ENCODE data around the gene MOB3B.

DNA sequence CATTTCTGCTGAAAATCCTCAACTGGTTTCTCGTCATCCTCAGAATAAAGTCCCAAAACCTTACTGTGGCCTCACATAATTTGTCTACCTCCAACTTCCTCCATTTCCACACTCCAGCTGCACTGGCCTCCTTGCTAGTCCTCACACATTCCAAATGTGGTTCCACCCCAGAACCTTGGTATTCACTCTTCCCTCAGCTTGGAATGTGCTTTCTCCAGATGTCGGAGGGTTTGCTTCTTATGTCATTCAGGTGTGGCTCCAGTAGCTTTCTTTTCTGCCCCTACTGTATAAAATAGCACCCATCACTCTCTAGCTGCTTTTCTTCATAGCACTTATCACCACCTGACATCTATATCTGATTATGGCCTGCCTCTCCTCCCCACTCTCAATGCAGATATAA, 108.0 kb downstream of the MOB3B start:
- TF ChIP-seq ZNF626 (tag by site-specific recombination; IDR thresholded peaks at IDR 0.05) = no peak
- TF ChIP-seq, protein P1, sequence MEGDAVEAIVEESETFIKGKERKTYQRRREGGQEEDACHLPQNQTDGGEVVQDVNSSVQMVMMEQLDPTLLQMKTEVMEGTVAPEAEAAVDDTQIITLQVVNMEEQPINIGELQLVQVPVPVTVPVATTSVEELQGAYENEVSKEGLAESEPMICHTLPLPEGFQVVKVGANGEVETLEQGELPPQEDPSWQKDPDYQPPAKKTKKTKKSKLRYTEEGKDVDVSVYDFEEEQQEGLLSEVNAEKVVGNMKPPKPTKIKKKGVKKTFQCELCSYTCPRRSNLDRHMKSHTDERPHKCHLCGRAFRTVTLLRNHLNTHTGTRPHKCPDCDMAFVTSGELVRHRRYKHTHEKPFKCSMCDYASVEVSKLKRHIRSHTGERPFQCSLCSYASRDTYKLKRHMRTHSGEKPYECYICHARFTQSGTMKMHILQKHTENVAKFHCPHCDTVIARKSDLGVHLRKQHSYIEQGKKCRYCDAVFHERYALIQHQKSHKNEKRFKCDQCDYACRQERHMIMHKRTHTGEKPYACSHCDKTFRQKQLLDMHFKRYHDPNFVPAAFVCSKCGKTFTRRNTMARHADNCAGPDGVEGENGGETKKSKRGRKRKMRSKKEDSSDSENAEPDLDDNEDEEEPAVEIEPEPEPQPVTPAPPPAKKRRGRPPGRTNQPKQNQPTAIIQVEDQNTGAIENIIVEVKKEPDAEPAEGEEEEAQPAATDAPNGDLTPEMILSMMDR (tag by site-specific recombination; IDR thresholded peaks at IDR 0.05) = no peak
- no peak for TF ChIP-seq KLF16 (tag by site-specific recombination; IDR thresholded peaks at IDR 0.05)
- TF ChIP-seq, protein P2, sequence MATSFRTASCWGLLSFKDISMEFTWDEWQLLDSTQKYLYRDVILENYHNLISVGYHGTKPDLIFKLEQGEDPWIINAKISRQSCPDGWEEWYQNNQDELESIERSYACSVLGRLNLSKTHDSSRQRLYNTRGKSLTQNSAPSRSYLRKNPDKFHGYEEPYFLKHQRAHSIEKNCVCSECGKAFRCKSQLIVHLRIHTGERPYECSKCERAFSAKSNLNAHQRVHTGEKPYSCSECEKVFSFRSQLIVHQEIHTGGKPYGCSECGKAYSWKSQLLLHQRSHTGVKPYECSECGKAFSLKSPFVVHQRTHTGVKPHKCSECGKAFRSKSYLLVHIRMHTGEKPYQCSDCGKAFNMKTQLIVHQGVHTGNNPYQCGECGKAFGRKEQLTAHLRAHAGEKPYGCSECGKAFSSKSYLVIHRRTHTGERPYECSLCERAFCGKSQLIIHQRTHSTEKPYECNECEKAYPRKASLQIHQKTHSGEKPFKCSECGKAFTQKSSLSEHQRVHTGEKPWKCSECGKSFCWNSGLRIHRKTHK (tag by site-specific recombination; IDR thresholded peaks at IDR 0.05) = no peak
- no peak for TF ChIP-seq ZNF112 (tag by site-specific recombination; IDR thresholded peaks at IDR 0.05)
- no peak for TF ChIP-seq ZNF16 (tag by site-specific recombination; IDR thresholded peaks at IDR 0.05; ENCODE audit: low read depth)
- TF ChIP-seq, protein P3, sequence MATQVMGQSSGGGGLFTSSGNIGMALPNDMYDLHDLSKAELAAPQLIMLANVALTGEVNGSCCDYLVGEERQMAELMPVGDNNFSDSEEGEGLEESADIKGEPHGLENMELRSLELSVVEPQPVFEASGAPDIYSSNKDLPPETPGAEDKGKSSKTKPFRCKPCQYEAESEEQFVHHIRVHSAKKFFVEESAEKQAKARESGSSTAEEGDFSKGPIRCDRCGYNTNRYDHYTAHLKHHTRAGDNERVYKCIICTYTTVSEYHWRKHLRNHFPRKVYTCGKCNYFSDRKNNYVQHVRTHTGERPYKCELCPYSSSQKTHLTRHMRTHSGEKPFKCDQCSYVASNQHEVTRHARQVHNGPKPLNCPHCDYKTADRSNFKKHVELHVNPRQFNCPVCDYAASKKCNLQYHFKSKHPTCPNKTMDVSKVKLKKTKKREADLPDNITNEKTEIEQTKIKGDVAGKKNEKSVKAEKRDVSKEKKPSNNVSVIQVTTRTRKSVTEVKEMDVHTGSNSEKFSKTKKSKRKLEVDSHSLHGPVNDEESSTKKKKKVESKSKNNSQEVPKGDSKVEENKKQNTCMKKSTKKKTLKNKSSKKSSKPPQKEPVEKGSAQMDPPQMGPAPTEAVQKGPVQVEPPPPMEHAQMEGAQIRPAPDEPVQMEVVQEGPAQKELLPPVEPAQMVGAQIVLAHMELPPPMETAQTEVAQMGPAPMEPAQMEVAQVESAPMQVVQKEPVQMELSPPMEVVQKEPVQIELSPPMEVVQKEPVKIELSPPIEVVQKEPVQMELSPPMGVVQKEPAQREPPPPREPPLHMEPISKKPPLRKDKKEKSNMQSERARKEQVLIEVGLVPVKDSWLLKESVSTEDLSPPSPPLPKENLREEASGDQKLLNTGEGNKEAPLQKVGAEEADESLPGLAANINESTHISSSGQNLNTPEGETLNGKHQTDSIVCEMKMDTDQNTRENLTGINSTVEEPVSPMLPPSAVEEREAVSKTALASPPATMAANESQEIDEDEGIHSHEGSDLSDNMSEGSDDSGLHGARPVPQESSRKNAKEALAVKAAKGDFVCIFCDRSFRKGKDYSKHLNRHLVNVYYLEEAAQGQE (tag by site-specific recombination; IDR thresholded peaks at IDR 0.05) = no peak
- TF ChIP-seq, protein P4, sequence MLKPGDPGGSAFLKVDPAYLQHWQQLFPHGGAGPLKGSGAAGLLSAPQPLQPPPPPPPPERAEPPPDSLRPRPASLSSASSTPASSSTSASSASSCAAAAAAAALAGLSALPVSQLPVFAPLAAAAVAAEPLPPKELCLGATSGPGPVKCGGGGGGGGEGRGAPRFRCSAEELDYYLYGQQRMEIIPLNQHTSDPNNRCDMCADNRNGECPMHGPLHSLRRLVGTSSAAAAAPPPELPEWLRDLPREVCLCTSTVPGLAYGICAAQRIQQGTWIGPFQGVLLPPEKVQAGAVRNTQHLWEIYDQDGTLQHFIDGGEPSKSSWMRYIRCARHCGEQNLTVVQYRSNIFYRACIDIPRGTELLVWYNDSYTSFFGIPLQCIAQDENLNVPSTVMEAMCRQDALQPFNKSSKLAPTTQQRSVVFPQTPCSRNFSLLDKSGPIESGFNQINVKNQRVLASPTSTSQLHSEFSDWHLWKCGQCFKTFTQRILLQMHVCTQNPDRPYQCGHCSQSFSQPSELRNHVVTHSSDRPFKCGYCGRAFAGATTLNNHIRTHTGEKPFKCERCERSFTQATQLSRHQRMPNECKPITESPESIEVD (tag by site-specific recombination; IDR thresholded peaks at IDR 0.05) = no peak

Data from HEK293 (cell line).